ENCODE results near the gene GRID1.

The GRID1 gene

DNA sequence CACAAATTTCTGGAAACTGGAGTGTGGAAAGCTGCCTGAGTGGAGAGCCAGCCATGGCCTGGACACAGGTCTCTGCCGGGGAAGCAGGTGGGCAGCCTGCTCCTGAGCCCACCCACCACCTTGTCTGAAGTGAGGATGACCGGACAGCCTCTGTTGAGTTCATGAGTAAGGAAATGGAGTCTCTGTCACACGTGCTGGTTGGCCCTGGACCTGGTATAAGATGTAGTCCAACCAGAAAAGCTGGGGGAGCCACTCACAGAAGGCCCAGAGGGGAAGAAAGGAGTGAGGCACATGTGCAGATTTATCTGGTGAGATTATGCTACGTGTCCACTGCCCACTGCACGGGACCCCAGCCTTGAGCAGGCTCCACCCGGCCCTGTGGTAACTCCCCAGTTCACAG, 383.5 kb downstream of the GRID1 start:
- no peak for DNase-seq
- Histone ChIP-seq H3K27ac (no peak overlapping the region), H3K9me3 (no peaks in the 10 kb centered on the region), H3K4me1 (no peaks in the 10 kb centered on the region), H3K36me3 (no peaks in the 10 kb centered on the region), H3K4me3 (no peak overlapping the region), H3K27me3 (no peaks in the 10 kb centered on the region)
- no peak for TF ChIP-seq CTCF (IDR thresholded peaks at IDR 0.05)
- intact Hi-C loops (cut with DNase I; ENCODE audit: low total_unique reads), result no loop called here

- H3K4me1 ChIP-seq, result no peaks in the 10 kb centered on the region
- no peak for TF ChIP-seq CTCF (IDR thresholded peaks at IDR 0.05)
- H3K27me3 ChIP-seq, result no peaks in the 10 kb centered on the region
- no peaks in the 10 kb centered on the region for H3K36me3 ChIP-seq
- no peak overlapping the region for H3K27ac ChIP-seq
- no peaks in the 10 kb centered on the region for H3K9me3 ChIP-seq
- no peak for DNase-seq
- no peak overlapping the region for H3K4me3 ChIP-seq
- intact Hi-C loops (cut with DNase I; ENCODE audit: low total_unique reads), result no loop called here
Observed at GRCh38 chr10:85979598-85979997, 387.0 kb downstream of the GRID1 start.

GRCh38 chr10:85978566-85979358, 387.8 kb downstream of the GRID1 start:
- intact Hi-C loops (cut with DNase I; ENCODE audit: low total_unique reads), result no loop called here
- H3K27ac ChIP-seq, result no peak overlapping the region

DNA sequence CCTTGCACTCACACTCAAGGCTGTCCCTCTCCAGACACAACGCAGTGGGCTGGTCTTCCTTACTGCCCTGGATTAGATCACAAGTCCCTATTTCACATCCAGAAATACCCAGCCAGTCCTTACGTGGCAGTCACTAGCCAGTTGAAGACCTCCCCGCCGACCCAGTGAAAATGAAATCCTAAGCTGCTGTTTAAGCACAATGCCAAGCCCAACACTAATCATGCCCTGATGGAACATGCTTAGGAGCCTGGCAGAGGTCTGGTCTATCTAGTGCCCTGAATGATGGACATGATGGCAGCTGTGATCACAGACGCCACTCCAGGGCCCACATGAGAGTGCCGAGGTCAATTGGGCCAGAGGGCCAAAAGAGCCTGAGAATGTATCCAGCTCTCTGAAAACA, 389.0 kb downstream of the GRID1 start:
- no peak for DNase-seq
- TF ChIP-seq CTCF (IDR thresholded peaks at IDR 0.05), result no peak
- no peaks in the 10 kb centered on the region for H3K36me3 ChIP-seq
- H3K4me3 ChIP-seq, result no peak overlapping the region
- H3K27ac ChIP-seq, result no peak overlapping the region
- H3K27me3 ChIP-seq, result no peaks in the 10 kb centered on the region
- no peaks in the 10 kb centered on the region for H3K4me1 ChIP-seq
- intact Hi-C loops (cut with DNase I; ENCODE audit: low total_unique reads), result no loop called here
- no peaks in the 10 kb centered on the region for H3K9me3 ChIP-seq

More at GRCh38 chr10:85978566-85979358, 387.8 kb downstream of the GRID1 start:
- Histone ChIP-seq H3K27me3 (no peaks in the 10 kb centered on the region), H3K36me3 (no peaks in the 10 kb centered on the region), H3K4me1 (no peaks in the 10 kb centered on the region), H3K4me3 (no peak overlapping the region), H3K9me3 (no peaks in the 10 kb centered on the region)
- DNase-seq, result no peak
- no peak for TF ChIP-seq CTCF (IDR thresholded peaks at IDR 0.05)

- H3K36me3 ChIP-seq, result no peaks in the 10 kb centered on the region
- no peak overlapping the region for H3K4me3 ChIP-seq
- no peaks in the 10 kb centered on the region for H3K4me1 ChIP-seq
- DNase-seq, result no peak
- peaks cover 0 to 6% (median 3%) of the 10 kb centered on the region in 3 donors for H3K9me3 ChIP-seq
- no peak for TF ChIP-seq CTCF (IDR thresholded peaks at IDR 0.05)
- H3K27ac ChIP-seq, result no peak overlapping the region
- no peaks in the 10 kb centered on the region for H3K27me3 ChIP-seq
- intact Hi-C loops (cut with DNase I; ENCODE audit: low total_unique reads), result no loop called here
Observed at GRCh38 chr10:85976267-85976793, 390.3 kb downstream of the GRID1 start.
